Endothelial cell of umbilical vein (primary cell): ENCODE measurements around the gene DENND4A. TPM values are rescaled to one million over a fixed set of nuclear protein-coding genes. Genes with fewer than 3 reads are reported as not detected.

Experiments
- BruUV-seq: library from RNA; stranded (reverse); fragments of 400-500 nt; replicated peaks from 2 replicates; lab custom pipeline; 2021; lab: Mats Ljungman, UMichigan
- CTCF ChIA-PET: fragments of 300-600, 350-600 bp; sonication (Branson Sonifier 250); formaldehyde crosslinking; loops from one replicate; lab custom pipeline; 2021; ENCODE audit warnings: antibody characterized with exemption, inconsistent platforms; lab: Charles Lee
- POLR2A ChIA-PET: fragments of 300-600, 350-600 bp; sonication (Branson Sonifier 250); formaldehyde crosslinking; loops from one replicate; lab custom pipeline; 2021; ENCODE audit warnings: antibody characterized with exemption, inconsistent platforms; lab: Charles Lee
- DNase-seq: peaks from one replicate; pipeline ENCODE4 v3.0.0-alpha.2; 2011; ENCODE audit warnings: low read depth, low spot score
- FAIRE-seq: peaks from 2 replicates; lab custom pipeline; 2011; peaks lifted over from hg19 to GRCh38; lab: Jason Lieb, UNC
- H2AFZ ChIP-seq: 2 replicates; pipeline ENCODE4 v1.6.0; 2012; ENCODE audit warnings: low read depth, low read length, control low read depth, inconsistent platforms
- H3K27ac ChIP-seq: 2 replicates; pipeline ENCODE4 v1.5.1; 2011; ENCODE audit warnings: low read depth, mild to moderate bottlenecking, control low read depth, low read length, moderate library complexity; ENCODE audit not compliant: insufficient read depth
- H3K27me3 ChIP-seq, 2 experiments: 2 replicates each; pipeline versions ENCODE4 v1.6.0 to v1.6.1; 2011; ENCODE audit warnings: low read length in 2 of 2, mixed read lengths in 1 of 2; ENCODE audit not compliant: control insufficient read depth in 2 of 2, insufficient read depth in 2 of 2
- H3K36me3 ChIP-seq, 2 experiments: 2 replicates in 1 of 2; 3 replicates in 1 of 2; pipeline ENCODE4 v1.5.1; 2011; ENCODE audit warnings: low read length in 2 of 2, mild to moderate bottlenecking in 1 of 2, moderate library complexity in 1 of 2; ENCODE audit not compliant: control insufficient read depth in 2 of 2, insufficient read depth in 2 of 2; ENCODE audit errors: extremely low read depth in 1 of 2
- H3K4me1 ChIP-seq: 3 replicates; pipeline ENCODE4 v1.5.1; 2011; ENCODE audit warnings: mild to moderate bottlenecking, low read length; ENCODE audit not compliant: control insufficient read depth, insufficient read depth; ENCODE audit errors: extremely low read depth
- H3K4me2 ChIP-seq: 2 replicates; pipeline ENCODE4 v1.6.1; 2011; ENCODE audit warnings: low read length, control low read depth, mixed read lengths; ENCODE audit not compliant: insufficient read depth
- H3K4me3 ChIP-seq, 3 experiments: fragments of 200-600 bp in 1 of 3; sonication (generic), shearing (Covaris generic) in 1 of 3; replicated peaks in 1 of 3; 2 replicates each; pipeline ENCODE4 v1.5.1; 2011 to 2016; ENCODE audit warnings: control low read depth in 3 of 3, low read length in 3 of 3, mild to moderate bottlenecking in 2 of 3, inconsistent platforms in 1 of 3, low read depth in 1 of 3, moderate library complexity in 1 of 3; ENCODE audit not compliant: insufficient read depth in 1 of 3
- H3K79me2 ChIP-seq: 2 replicates; pipeline ENCODE4 v1.6.0; 2012; ENCODE audit warnings: low read length, inconsistent platforms; ENCODE audit not compliant: control insufficient read depth, insufficient read depth
- H3K9ac ChIP-seq: replicated peaks from 2 replicates; pipeline ENCODE3; 2011; ENCODE audit warnings: low read length, control low read depth; ENCODE audit not compliant: insufficient read depth; ENCODE audit errors: extremely low read depth
- H3K9me1 ChIP-seq: replicated peaks from 3 replicates; pipeline ENCODE4 v1.6.0; 2011; ENCODE audit warnings: mild to moderate bottlenecking, low read length; ENCODE audit not compliant: control insufficient read depth, insufficient read depth; ENCODE audit errors: extremely low read depth
- H3K9me3 ChIP-seq: replicated peaks from 2 replicates; pipeline ENCODE4 v1.5.1; 2012; ENCODE audit warnings: low read length, inconsistent platforms; ENCODE audit not compliant: control insufficient read depth, insufficient read depth
- H4K20me1 ChIP-seq: replicated peaks from 2 replicates; pipeline ENCODE3; 2011; ENCODE audit warnings: mild to moderate bottlenecking, low read length; ENCODE audit not compliant: control insufficient read depth, insufficient read depth; ENCODE audit errors: extremely low read depth
- EZH2 ChIP-seq: IDR thresholded peaks from 2 replicates; pipeline ENCODE4 v1.6.1; 2012; ENCODE audit warnings: borderline replicate concordance, low read depth, mild to moderate bottlenecking, moderate library complexity, low read length, inconsistent platforms; ENCODE audit not compliant: severe bottlenecking
- FOS ChIP-seq: IDR thresholded peaks from 2 replicates; pipeline ENCODE4 v1.6.1; 2011; ENCODE audit warnings: mild to moderate bottlenecking, low read length, moderate library complexity, borderline replicate concordance; ENCODE audit not compliant: insufficient read depth
- GATA2 ChIP-seq: IDR thresholded peaks from 2 replicates; pipeline ENCODE4 v1.7.0; 2011; ENCODE audit warnings: low read depth, mild to moderate bottlenecking, moderate library complexity, mixed read lengths, low read length; ENCODE audit not compliant: insufficient read length, insufficient read depth
- JUN ChIP-seq: IDR thresholded peaks from 2 replicates; pipeline ENCODE4 v1.6.1; 2011; ENCODE audit warnings: borderline replicate concordance, low read depth; ENCODE audit not compliant: insufficient read length, insufficient read depth
- MYC ChIP-seq: IDR thresholded peaks from one replicate; pipeline ENCODE4 v1.6.1; 2011; ENCODE audit warnings: mild to moderate bottlenecking, low read depth, low read length
- POLR2A ChIP-seq: IDR thresholded peaks from 2 replicates; pipeline ENCODE4 v1.6.1; 2012; ENCODE audit warnings: low read depth, mild to moderate bottlenecking, control low read depth, low read length
- POLR2AphosphoS5 ChIP-seq: IDR thresholded peaks from 2 replicates; pipeline ENCODE4 v1.6.1; 2012; ENCODE audit warnings: low read depth, mild to moderate bottlenecking, control low read depth, low read length, moderate library complexity; ENCODE audit not compliant: insufficient read depth
- dilution Hi-C: fragments of 300-500 bp; cut with MboI; formaldehyde crosslinking; loops from one replicate; pipeline ENCODE4 v1.15.0; 2019; ENCODE audit warnings: low sequenced_read_pairs; ENCODE audit not compliant: extremely low pct_ligation_motif_present
- intact Hi-C: fragments of 100-400 bp; cut with micrococcal nuclease; formaldehyde crosslinking; loops from one replicate; pipeline ENCODE4 v1.10.0; 2022
- polyA plus RNA-seq, 4 experiments: library from polyadenylated mRNA; depleted of rRNA in 3 of 4; stranded (reverse) in 3 of 4; unstranded in 1 of 4; fragments of >200 nt; gene quantifications; 2 replicates each; pipeline versions ENCODE4 v1.2.1 to v1.2.3, GENCODE V29; 2011 to 2012; ENCODE audit warnings: missing spikeins in 1 of 4
- total RNA-seq: library from RNA; stranded (reverse); gene quantifications from 2 replicates; pipeline ENCODE4 v1.2.3, GENCODE V29; 2021
- TF ChIP-seq, protein P1 (sequence below): IDR thresholded peaks from 2 replicates; pipeline ENCODE4 v1.6.1; 2011; ENCODE audit not compliant: insufficient read depth, insufficient read length
- TF ChIP-seq, protein P2 (sequence below), 2 donors: IDR thresholded peaks; 1 replicate in 1 of 2; 2 replicates in 1 of 2; pipeline ENCODE4 v1.5.1; 2011; ENCODE audit warnings: low read length in 2 of 2, mild to moderate bottlenecking in 2 of 2, moderate library complexity in 2 of 2, control low read depth in 1 of 2, inconsistent platforms in 1 of 2, low read depth in 1 of 2; ENCODE audit not compliant: insufficient read depth in 1 of 2; ENCODE audit errors: extremely low read depth in 1 of 2

Gene DENND4A
- total and polyA plus RNA-seq, 2 donors (not counting 3 experiments of a cell fraction or from before 2014, with no cell fraction given) = 5.7 to 22.2 TPM

DNA sequence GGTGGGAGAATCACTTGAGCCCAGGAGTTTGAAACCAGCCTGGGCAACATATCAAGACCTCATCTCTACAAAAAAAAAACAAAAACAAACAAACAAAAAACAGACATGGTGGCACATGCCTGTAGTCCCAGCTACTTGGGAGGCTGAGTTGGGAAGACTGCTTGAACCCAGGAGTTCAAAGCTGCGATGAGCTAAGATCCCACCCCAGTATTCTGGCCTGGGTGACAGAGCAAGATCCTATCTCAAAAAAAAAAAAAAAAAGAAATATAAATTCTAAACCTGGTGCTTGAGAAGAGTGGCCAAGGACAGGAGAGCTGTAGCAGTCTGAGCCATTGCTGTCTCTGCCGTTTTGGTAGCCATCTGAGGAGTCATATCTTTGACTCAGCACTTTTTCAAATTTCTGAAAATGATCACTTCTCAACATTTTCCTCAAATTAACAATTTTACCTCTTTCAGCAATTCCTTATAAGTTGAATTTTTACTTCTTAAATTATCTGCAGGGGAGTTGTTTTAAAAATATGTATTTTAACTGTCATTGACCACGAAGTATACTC lies 3.6 kb upstream of the DENND4A start:
- no peak overlapping the region for H3K4me3 ChIP-seq
- POLR2A ChIA-PET = interaction anchor here (1.2 kb wide), 1 partner anchor 29 kb away, joined by 3 read pairs; no protein-coding TSS in a partner anchor
- H3K9me1 ChIP-seq = no peaks in the 10 kb centered on the region
- intact Hi-C loops = loop anchor here (2.0 kb wide), 1 partner anchor 23 kb away; no protein-coding TSS in a partner anchor
- no peak for FAIRE-seq
- no peaks in the 10 kb centered on the region for H3K36me3 ChIP-seq
- peaks cover 9% of the 10 kb centered on the region for H3K79me2 ChIP-seq
- H3K27ac ChIP-seq = peak overlapping the region; percentile 68
- CTCF ChIA-PET = interaction anchor here (1.1 to 2.6 kb wide), 2 partner anchors 29 to 37 kb away, joined by 3 to 5 read pairs; no protein-coding TSS in a partner anchor
- peaks cover 23% of the 10 kb centered on the region for H3K4me1 ChIP-seq
- no TSS peak for BruUV-seq
- no peak for DNase-seq
- peak overlapping the region; percentile 82 for H3K4me2 ChIP-seq
- H4K20me1 ChIP-seq = no peaks in the 10 kb centered on the region
- TF ChIP-seq FOS = no peak
- TF ChIP-seq, protein P1, sequence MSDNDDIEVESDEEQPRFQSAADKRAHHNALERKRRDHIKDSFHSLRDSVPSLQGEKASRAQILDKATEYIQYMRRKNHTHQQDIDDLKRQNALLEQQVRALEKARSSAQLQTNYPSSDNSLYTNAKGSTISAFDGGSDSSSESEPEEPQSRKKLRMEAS = no peak
- no peak for TF ChIP-seq GATA2
- dilution Hi-C loops = no loop called here
- H3K27me3 ChIP-seq = no peaks in the 10 kb centered on the region
- no peaks in the 10 kb centered on the region for H3K9me3 ChIP-seq
- no peak overlapping the region for H3K9ac ChIP-seq
- no peak overlapping the region for H2AFZ ChIP-seq

DNA sequence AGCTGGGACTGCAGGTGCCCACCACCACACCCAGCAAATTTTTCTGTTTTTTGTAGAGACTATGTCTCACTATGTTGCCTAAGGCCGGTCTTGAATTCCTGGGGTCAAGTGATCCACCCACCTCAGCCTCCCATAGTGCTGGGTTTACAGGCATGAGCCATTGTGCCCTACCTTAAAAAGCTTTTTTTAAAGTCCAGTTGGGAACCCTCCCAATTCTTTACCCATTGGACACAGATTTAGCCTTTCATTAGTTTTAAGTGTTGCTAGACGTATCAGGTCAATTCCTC lies 1.7 kb upstream of the DENND4A start:
- Histone ChIP-seq H3K9me1 (no peaks in the 10 kb centered on the region), H3K36me3 (no peaks in the 10 kb centered on the region), H3K4me2 (no peak overlapping the region), H3K4me1 (peaks cover 31% of the 10 kb centered on the region), H3K27me3 (no peaks in the 10 kb centered on the region), H2AFZ (no peak overlapping the region), H4K20me1 (no peaks in the 10 kb centered on the region), H3K9ac (no peak overlapping the region), H3K79me2 (peaks cover 29% of the 10 kb centered on the region), H3K9me3 (no peaks in the 10 kb centered on the region), H3K4me3 (no peak overlapping the region), H3K27ac (no peak overlapping the region)
- DNase-seq (no peak), FAIRE-seq (no peak)
- BruUV-seq = no TSS peak
- CTCF ChIA-PET = interaction anchor here (0.8 kb wide), 1 partner anchor 39 kb away, joined by 3 read pairs; no protein-coding TSS in a partner anchor
- dilution Hi-C loops (no loop called here), intact Hi-C loops (loop anchor here (2.0 to 5.0 kb wide), 2 partner anchors 39 to 61 kb away; no protein-coding TSS in a partner anchor)
- TF ChIP-seq EZH2 = no peak
- TF ChIP-seq FOS = no peak
- TF ChIP-seq MYC = no peak
- no peak for TF ChIP-seq JUN
- TF ChIP-seq, protein P2, sequence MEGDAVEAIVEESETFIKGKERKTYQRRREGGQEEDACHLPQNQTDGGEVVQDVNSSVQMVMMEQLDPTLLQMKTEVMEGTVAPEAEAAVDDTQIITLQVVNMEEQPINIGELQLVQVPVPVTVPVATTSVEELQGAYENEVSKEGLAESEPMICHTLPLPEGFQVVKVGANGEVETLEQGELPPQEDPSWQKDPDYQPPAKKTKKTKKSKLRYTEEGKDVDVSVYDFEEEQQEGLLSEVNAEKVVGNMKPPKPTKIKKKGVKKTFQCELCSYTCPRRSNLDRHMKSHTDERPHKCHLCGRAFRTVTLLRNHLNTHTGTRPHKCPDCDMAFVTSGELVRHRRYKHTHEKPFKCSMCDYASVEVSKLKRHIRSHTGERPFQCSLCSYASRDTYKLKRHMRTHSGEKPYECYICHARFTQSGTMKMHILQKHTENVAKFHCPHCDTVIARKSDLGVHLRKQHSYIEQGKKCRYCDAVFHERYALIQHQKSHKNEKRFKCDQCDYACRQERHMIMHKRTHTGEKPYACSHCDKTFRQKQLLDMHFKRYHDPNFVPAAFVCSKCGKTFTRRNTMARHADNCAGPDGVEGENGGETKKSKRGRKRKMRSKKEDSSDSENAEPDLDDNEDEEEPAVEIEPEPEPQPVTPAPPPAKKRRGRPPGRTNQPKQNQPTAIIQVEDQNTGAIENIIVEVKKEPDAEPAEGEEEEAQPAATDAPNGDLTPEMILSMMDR (IDR thresholded peaks at IDR 0.05; ENCODE audit: extremely low read depth in 1 of 2, insufficient read depth in 1 of 2, low read depth in 1 of 2, low read length in 2 of 2) = no peak
- no peak for TF ChIP-seq GATA2
- TF ChIP-seq POLR2AphosphoS5 = no peak
- TF ChIP-seq POLR2A = no peak
- POLR2A ChIA-PET = no interaction called here
